Measurements from ENCODE around the gene CAND1.

Gene CAND1

GRCh38 chr12:67365131-67365530 is 96.0 kb downstream of the CAND1 start:
- 0 out of 2 replicates have a peak, but pooled peaks cover 6% of the 10 kb centered on the region for H3K4me1 ChIP-seq (ENCODE audit: insufficient read depth, low read length)
- no peak overlapping the region for H3K9ac ChIP-seq (ENCODE audit: low read depth, low read length)

GRCh38 chr12:67367843-67368242 is 98.7 kb downstream of the CAND1 start:
- no peak overlapping the region for H3K9ac ChIP-seq (ENCODE audit: low read depth, low read length)
- H3K4me1 ChIP-seq (ENCODE audit: insufficient read depth, low read length): 0 out of 2 replicates have a peak, but pooled peaks cover 6% of the 10 kb centered on the region

More at GRCh38 chr12:67365131-67365530, 96.0 kb downstream of the CAND1 start:
- Histone ChIP-seq H3K36me3 (ENCODE audit: insufficient read depth, low read length) (no peaks in the 10 kb centered on the region), H3K9me3 (ENCODE audit: control insufficient read depth, insufficient read depth, low read length) (no peaks in the 10 kb centered on the region; the same call in 1 of the 2 replicates)

More at GRCh38 chr12:67367843-67368242, 98.7 kb downstream of the CAND1 start:
- Histone ChIP-seq H3K36me3 (ENCODE audit: insufficient read depth, low read length) (no peaks in the 10 kb centered on the region), H3K9me3 (ENCODE audit: control insufficient read depth, insufficient read depth, low read length) (no peaks in the 10 kb centered on the region; the same call in 1 of the 2 replicates)

All from ES-I3 (cell line).